Epithelial cell of esophagus (primary cell): ENCODE data around the gene GNG8.

Experiments used
- DNase-seq: peaks from one replicate; pipeline ENCODE4 v3.0.0; 2010; ENCODE audit warnings: low read depth
- H3K4me3 ChIP-seq: 2 replicates; pipeline ENCODE4 v1.5.1; 2011; ENCODE audit warnings: mild to moderate bottlenecking, low read length, control low read depth
- TF ChIP-seq, protein P1 (sequence below): IDR thresholded peaks from 2 replicates; pipeline ENCODE4 v1.5.1; 2011; ENCODE audit warnings: low read depth, mild to moderate bottlenecking, low read length, control low read depth, inconsistent platforms; ENCODE audit not compliant: insufficient read depth; ENCODE audit errors: missing control alignments

Gene GNG8

DNA sequence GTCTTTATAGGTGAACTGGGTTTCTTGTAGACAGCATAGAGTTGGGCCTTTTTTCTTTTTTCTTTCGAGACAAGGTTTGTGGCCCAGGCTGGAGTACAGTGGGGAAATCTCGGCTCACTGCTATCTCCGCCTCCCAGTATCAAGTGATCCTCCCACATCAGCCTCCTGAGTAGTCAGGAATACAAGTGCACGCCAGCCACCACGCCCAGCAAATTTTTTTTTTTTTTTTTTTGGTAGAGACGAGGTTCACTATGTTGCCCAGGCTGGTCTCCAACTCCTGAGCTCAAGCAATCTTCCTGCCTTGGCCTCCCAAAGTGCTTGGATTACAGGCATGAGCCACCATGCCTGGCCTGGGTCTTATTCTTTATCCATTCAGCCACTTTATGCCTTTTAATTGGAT is 40.0 kb downstream of the GNG8 start:
- H3K4me3 ChIP-seq, result no peak overlapping the region
- DNase-seq, result no peak
- TF ChIP-seq, protein P1, sequence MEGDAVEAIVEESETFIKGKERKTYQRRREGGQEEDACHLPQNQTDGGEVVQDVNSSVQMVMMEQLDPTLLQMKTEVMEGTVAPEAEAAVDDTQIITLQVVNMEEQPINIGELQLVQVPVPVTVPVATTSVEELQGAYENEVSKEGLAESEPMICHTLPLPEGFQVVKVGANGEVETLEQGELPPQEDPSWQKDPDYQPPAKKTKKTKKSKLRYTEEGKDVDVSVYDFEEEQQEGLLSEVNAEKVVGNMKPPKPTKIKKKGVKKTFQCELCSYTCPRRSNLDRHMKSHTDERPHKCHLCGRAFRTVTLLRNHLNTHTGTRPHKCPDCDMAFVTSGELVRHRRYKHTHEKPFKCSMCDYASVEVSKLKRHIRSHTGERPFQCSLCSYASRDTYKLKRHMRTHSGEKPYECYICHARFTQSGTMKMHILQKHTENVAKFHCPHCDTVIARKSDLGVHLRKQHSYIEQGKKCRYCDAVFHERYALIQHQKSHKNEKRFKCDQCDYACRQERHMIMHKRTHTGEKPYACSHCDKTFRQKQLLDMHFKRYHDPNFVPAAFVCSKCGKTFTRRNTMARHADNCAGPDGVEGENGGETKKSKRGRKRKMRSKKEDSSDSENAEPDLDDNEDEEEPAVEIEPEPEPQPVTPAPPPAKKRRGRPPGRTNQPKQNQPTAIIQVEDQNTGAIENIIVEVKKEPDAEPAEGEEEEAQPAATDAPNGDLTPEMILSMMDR, result no peak

DNA sequence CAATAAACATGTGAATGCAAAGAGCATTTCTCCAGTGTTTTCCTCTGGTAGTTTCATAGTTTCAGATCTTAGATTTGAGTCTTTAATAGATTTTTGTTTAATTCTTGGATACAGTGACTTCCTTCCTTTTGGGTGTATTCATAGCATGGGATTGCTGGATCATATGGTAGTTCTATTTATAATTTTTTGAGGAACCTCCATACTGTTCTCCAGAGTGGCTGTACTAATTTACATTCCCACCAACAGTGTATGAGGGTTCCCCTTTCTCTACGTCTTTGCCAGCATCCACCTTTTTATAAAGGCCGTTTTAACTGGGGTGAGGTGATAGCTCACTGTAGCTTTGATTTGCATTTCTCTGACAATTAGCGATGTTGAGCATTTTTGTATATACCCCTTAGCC is 44.1 kb downstream of the GNG8 start:
- TF ChIP-seq, protein P1, result no peak
- no peak for DNase-seq

DNA sequence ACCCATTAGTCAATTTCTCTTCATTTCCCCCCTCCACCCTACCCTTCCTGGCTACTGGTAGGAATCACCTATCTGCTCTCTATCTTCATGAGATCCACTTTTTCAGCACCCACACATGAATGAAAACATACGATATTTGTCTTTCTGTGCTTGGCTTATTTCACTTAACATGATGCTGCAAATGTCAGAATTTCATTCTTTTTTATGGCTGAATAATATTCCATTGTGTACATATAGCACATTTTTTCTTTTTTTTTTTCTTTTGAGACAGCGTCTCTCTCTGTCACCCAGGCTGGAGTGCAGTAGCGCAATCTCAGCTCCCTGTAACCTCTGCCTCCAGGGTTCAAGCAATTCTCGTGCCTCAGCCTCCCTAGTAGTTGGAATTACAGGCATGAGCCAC is 44.7 kb downstream of the GNG8 start:
- DNase-seq, result no peak
- H3K4me3 ChIP-seq, result no peak overlapping the region
- TF ChIP-seq, protein P1, result no peak

More for the DNA sequence above, 44.1 kb downstream of the GNG8 start:
- H3K4me3 ChIP-seq, result no peak overlapping the region

DNA sequence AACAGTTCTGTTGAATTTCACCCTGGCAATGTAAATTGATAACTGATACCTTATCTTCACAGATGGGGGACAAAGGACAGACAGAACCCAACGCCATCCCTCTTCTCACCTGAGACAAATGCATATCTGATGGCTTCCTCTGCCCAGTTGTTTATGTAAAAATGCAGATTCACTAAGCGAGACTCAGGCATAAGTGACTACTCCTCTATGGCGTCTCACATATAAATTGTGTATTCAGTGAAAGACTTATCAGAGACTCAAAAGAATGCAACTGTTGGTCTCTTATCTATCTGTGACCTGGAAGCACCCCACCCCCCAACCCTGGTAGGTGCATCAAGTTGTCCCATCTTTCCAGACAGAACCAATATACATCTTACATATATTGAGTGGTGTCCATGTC is 48.1 kb downstream of the GNG8 start:
- TF ChIP-seq, protein P1, result no peak
- H3K4me3 ChIP-seq, result no peak overlapping the region
- no peak for DNase-seq

DNA sequence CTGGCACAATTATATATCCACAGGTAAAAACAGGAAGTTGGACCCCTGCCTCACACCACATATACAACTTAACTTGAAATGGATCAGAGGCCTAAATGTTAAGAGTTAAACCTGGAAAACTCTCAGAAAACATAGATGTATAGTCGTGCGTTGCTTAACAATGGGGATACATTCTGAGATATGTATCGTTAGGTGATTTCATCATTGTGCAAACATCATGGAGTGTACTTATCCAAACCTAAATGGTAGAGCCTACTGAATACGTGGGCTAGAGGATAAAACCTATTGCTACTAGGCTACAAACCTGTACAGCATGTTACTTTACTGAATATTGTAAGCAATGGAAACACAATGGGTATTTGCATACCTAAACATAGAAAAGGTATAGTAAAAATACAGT is 49.7 kb downstream of the GNG8 start:
- TF ChIP-seq, protein P1, result no peak
- no peak overlapping the region for H3K4me3 ChIP-seq
- no peak for DNase-seq

DNA sequence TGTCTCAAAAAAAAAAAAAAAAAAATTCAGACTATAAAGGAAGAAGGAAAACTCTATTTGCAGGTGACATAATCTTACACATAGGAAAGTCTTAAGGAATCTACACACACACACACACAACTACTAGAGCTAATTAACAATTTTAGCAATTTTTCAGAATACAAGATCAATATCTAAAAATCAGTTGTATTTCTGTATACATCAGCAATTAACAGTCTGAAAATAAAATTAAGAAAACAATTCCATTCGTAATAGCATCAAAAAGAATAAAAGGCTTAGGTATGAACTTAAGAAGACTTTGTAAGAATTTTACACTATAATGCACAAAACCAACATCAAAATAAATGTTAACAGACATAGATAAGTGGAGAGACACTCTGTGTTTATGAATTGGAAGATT is 50.5 kb downstream of the GNG8 start:
- TF ChIP-seq, protein P1, result no peak
- no peak overlapping the region for H3K4me3 ChIP-seq
- DNase-seq, result no peak
